ENCODE measurements around the gene PLPP6.

PLPP6 gene

GRCh38 chr9:4700932-4701331 lies 38.8 kb downstream of the PLPP6 start:
- no peak for DNase-seq

- DNase-seq, result no peak
Measured at GRCh38 chr9:4701526-4701925, 39.4 kb downstream of the PLPP6 start.

DNA sequence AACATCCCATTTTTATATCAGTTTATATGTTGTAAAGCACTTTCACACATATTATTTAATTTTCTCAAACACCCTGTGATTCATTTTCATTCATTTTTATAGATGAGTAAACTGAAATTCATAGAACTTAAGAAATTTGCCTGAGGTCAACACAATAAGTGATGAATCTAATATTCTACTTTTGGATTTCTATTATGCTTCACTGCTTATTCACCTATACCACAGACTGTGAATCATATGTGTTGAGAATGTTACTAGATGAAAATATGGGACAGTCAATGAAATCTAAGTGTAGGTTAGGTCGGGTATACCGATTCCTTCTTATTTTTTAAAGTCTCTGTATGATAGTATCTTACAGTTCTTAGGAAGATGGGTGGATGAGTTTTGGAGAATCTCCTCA lies 42.0 kb downstream of the PLPP6 start:
- DNase-seq, result no peak

- no peak for DNase-seq
Measured at GRCh38 chr9:4706021-4706420, 43.9 kb downstream of the PLPP6 start.

DNA sequence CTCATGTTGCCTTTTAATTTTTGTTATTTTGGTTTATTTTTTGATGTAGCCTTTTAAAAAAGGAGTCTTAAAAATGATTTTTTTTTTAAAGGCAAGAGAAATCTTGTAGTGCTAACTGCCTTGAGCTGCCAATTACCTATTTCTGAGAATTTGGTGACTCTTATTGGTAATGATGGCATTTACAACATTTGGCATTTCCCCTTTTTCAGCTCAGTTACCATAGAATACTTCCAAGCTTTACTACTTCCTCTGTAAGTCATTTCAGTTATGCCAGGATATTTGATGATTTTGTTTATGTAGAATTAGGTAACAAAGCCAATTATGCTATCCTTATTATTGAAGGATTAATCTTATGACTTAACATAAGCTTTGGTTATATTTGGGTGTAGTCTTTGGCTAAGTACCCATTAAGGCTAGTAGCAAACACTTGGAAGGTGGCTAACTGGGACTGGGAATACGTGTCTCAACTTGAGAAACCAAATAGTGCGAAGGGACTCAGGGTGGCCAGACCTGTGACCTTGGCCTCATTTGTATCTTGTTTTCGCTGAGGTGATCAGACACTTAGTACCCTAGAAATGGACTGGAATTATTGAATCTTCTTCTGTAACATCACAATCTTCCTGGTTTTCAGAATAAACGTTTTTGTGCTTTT lies 45.0 kb downstream of the PLPP6 start:
- DNase-seq, result no peak

- no peak for DNase-seq
Measured at GRCh38 chr9:4709380-4709779, 47.3 kb downstream of the PLPP6 start.

DNA sequence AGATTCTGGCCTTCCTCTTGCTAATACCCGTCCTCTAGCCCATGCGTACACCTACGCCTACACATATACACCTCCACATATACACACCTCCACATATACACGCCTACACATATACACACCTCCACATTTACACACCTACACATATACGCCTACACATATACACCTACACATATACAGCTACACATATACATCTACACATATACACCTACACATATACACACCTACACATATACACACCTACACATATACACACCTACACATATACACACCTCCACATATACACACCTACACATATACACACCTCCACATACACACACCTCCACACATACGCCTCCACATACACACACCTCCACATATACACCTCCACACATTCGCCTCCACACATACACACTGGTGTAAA lies 51.8 kb downstream of the PLPP6 start:
- no peak for DNase-seq

GRCh38 chr9:4714266-4715016 lies 52.3 kb downstream of the PLPP6 start:
- DNase-seq, result no peak

Measured in activated CD4-positive, alpha-beta T cell treated with anti-CD3 and anti-CD28 coated beads, Interleukin-2, amount 50 U/mL, for 48 hours (primary cell).